ENCODE measurements around the gene AJM1. TPM values are rescaled to one million over a fixed set of nuclear protein-coding genes. Genes with fewer than 3 reads are reported as not detected.

Gene AJM1
- total RNA-seq, 2 donors from 2014 or later, result 3.6 to 10.1 TPM

DNA sequence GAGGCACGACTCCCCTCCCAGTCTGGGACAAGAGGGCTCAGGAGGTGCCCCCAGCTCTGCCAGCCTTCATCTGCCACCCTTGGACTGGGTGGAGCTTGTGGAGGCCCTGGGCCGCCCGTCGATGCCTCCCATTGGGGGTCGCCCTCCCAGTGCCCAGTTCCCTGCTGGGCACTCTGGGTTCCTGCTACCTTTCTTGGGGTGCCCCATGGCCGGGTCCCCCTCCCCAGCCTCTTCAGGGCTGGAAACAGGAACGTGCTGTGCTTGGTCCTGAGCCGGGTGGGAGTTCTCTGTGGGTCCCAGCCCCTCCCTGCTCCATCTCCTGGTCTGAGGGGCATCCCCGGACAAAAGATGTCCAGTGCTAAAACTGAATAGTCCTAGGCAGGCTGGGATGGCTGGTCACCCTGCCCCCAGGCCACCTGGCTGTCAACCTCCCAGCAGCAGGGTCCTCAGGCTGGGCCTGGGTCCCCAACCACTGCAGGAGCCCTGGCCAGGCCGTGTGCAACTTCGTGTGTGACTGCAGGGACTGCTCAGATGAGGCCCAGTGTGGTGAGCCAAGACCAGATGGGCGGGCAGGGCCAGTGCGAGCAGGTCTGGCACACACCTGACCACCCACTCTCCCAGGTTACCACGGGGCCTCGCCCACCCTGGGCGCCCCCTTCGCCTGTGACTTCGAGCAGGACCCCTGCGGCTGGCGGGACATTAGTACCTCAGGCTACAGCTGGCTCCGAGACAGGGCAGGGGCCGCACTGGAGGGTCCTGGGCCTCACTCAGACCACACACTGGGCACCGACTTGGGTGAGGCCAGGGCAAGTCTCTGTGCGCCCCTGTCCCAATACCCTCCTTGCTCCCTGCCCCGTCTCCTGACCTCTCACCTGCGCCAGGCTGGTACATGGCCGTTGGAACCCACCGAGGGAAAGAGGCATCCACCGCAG lies 10.7 kb downstream of the AJM1 start:
- no peak for TF ChIP-seq CTCF (IDR thresholded peaks at IDR 0.05)
- TF ChIP-seq POLR2AphosphoS5 (IDR thresholded peaks at IDR 0.05), result no peak
- no peak for TF ChIP-seq POLR2A (IDR thresholded peaks at IDR 0.05)
- H3K27me3 ChIP-seq (replicated peaks; ENCODE audit: insufficient read depth), result no peaks in the 10 kb centered on the region
- DNase-seq (ENCODE audit: low spot score), result no peak
- intact Hi-C loops (cut with DNase I), result no loop called here
- no peaks in the 10 kb centered on the region for H3K9me3 ChIP-seq
- no peak overlapping the region for H3K4me3 ChIP-seq
- H3K27ac ChIP-seq, result no peak overlapping the region
- 80% methylated on average over 27 of the region's 29 CpGs for WGBS
- no peaks in the 10 kb centered on the region for H3K4me1 ChIP-seq (replicated peaks)
- H3K36me3 ChIP-seq, result no peaks in the 10 kb centered on the region

DNA sequence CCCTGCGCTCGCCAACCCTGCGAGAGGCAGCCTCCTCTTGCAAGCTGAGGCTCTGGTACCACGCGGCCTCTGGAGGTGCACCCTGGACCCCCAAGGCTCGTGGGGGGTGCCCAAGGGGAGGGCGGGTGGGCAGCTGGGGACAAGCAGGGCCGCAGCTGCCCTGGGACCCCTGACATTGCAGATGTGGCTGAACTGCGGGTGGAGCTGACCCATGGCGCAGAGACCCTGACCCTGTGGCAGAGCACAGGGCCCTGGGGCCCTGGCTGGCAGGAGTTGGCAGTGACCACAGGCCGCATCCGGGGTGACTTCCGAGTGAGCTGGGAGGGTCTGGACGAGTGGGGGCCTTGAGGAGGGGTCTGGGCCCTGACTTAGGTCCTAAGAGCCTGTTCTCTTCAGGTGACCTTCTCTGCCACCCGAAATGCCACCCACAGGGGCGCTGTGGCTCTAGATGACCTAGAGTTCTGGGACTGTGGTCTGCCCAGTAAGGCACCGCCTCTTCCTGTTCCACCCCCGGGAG lies 11.4 kb downstream of the AJM1 start:
- 87% methylated on average over 13 of the region's 18 CpGs for WGBS
- Histone ChIP-seq H3K36me3 (no peaks in the 10 kb centered on the region), H3K4me1 (replicated peaks) (peaks cover 7% of the 10 kb centered on the region), H3K27ac (no peak overlapping the region), H3K9me3 (no peaks in the 10 kb centered on the region), H3K4me3 (no peak overlapping the region), H3K27me3 (replicated peaks; ENCODE audit: insufficient read depth) (no peaks in the 10 kb centered on the region)
- TF ChIP-seq POLR2A (IDR thresholded peaks at IDR 0.05) (no peak), CTCF (IDR thresholded peaks at IDR 0.05) (no peak), POLR2AphosphoS5 (IDR thresholded peaks at IDR 0.05) (no peak)
- intact Hi-C loops (cut with DNase I), result no loop called here
- DNase-seq (ENCODE audit: low spot score), result no peak

GRCh38 chr9:136854113-136854841 lies 12.0 kb downstream of the AJM1 start:
- Histone ChIP-seq H3K4me1 (replicated peaks) (peaks cover 13% of the 10 kb centered on the region), H3K4me3 (no peak overlapping the region), H3K9me3 (no peaks in the 10 kb centered on the region), H3K27ac (no peak overlapping the region), H3K36me3 (no peaks in the 10 kb centered on the region), H3K27me3 (replicated peaks; ENCODE audit: insufficient read depth) (no peaks in the 10 kb centered on the region)
- DNase-seq (ENCODE audit: low spot score), result no peak
- intact Hi-C loops (cut with DNase I), result no loop called here
- WGBS, result 78% methylated on average over 25 of the region's 30 CpGs
- TF ChIP-seq POLR2A (IDR thresholded peaks at IDR 0.05), result no peak
- TF ChIP-seq POLR2AphosphoS5 (IDR thresholded peaks at IDR 0.05), result no peak
- no peak for TF ChIP-seq CTCF (IDR thresholded peaks at IDR 0.05)

GRCh38 chr9:136854842-136855460 lies 12.7 kb downstream of the AJM1 start:
- intact Hi-C loops (cut with DNase I), result no loop called here
- DNase-seq (ENCODE audit: low spot score), result no peak

More at GRCh38 chr9:136854842-136855460, 12.7 kb downstream of the AJM1 start:
- WGBS, result 83% methylated on average over 22 of the region's 23 CpGs
- no peak overlapping the region for H3K27ac ChIP-seq
- H3K9me3 ChIP-seq, result no peaks in the 10 kb centered on the region
- TF ChIP-seq POLR2AphosphoS5 (IDR thresholded peaks at IDR 0.05) (no peak), CTCF (IDR thresholded peaks at IDR 0.05) (no peak)
- peaks cover 16% of the 10 kb centered on the region for H3K4me1 ChIP-seq (replicated peaks)
- no peak overlapping the region for H3K4me3 ChIP-seq
- H3K36me3 ChIP-seq, result no peaks in the 10 kb centered on the region
- no peaks in the 10 kb centered on the region for H3K27me3 ChIP-seq (replicated peaks; ENCODE audit: insufficient read depth)

Data from prostate gland (tissue), 2 donors.